ENCODE measurements around the gene XRCC2. TPM values are rescaled to one million over a fixed set of nuclear protein-coding genes. Genes with fewer than 3 reads are reported as not detected.

The XRCC2 gene
- total and polyA plus RNA-seq, 2 of the 4 experiments (the other 2 are of a cell fraction), result 2.2 to 3.6 TPM

- H2AK9ac ChIP-seq (replicated peaks; ENCODE audit: low read depth, low read length, poor library complexity), result no peak overlapping the region
- no peaks in the 10 kb centered on the region for H3K9me3 ChIP-seq (ENCODE audit: control insufficient read depth, insufficient read depth, low read length)
- no peaks in the 10 kb centered on the region for H4K20me1 ChIP-seq (ENCODE audit: insufficient read depth, low read length)
- TF ChIP-seq USF2 (IDR thresholded peaks at IDR 0.05; ENCODE audit: low read depth, low read length), result no peak
- TF ChIP-seq RAD21 (IDR thresholded peaks at IDR 0.05; ENCODE audit: low read length), result no peak
- no peak for TF ChIP-seq MXI1 (IDR thresholded peaks at IDR 0.05; ENCODE audit: borderline replicate concordance, low read depth, low read length)
- TF ChIP-seq CTCF (conservative IDR thresholded peaks at IDR 0.05; ENCODE audit: low read depth, low read length), result no peak
- no peak for TF ChIP-seq BHLHE40 (IDR thresholded peaks at IDR 0.05; ENCODE audit: low read depth, low read length)
- TF ChIP-seq RCOR1 (IDR thresholded peaks at IDR 0.05; ENCODE audit: insufficient replicate concordance, low read length), result no peak
- TF ChIP-seq MAFK (IDR thresholded peaks at IDR 0.05; ENCODE audit: low read depth, low read length), result no peak
- no peak for TF ChIP-seq ELK1 (IDR thresholded peaks at IDR 0.05; ENCODE audit: borderline replicate concordance, low read depth, low read length)
- H2AK5ac ChIP-seq (ENCODE audit: low read depth, low read length), result no peak overlapping the region
- no peak overlapping the region for H4K8ac ChIP-seq (ENCODE audit: low read depth in 2 of 2, low read length in 2 of 2)
- intact Hi-C loops (cut with micrococcal nuclease) (loop anchor here (10.0 kb wide), 1 partner anchor 235 kb away; the partner anchor contains the start of gene KMT2C), in situ Hi-C loops (cut with MboI; ENCODE audit: low sequenced_read_pairs) (loop anchor here (10.0 kb wide), 1 partner anchor 335 kb away; no protein-coding TSS in a partner anchor), dilution Hi-C loops (cut with HindIII; ENCODE audit: low sequenced_read_pairs, unreplicated experiment) (no loop called here)
- ChIA-PET POLR2A (ENCODE audit: unreplicated experiment) (no interaction called here), CTCF (no interaction called here)
- no peak overlapping the region for H3K4ac ChIP-seq (ENCODE audit: low read depth, low read length)
- 0 out of 2 replicates have a peak, but pooled peaks cover 1% of the 10 kb centered on the region for H3K36me3 ChIP-seq (ENCODE audit: control insufficient read depth, insufficient read depth, low read length)
- ATAC-seq (ENCODE audit: low read depth), result no peak
- no peak overlapping the region for H3K4me3 ChIP-seq (ENCODE audit: insufficient read depth, low read depth, low read length)
- no peaks in the 10 kb centered on the region for H3K9me1 ChIP-seq (ENCODE audit: insufficient read depth, low read length)
- no peak overlapping the region for H2AFZ ChIP-seq (replicated peaks; ENCODE audit: low read length, poor library complexity)
- no peak overlapping the region for H2BK120ac ChIP-seq (ENCODE audit: low read depth, low read length)
- no peak overlapping the region for H4K91ac ChIP-seq (ENCODE audit: insufficient read depth, low read depth, low read length)
- no peak overlapping the region for H2BK5ac ChIP-seq (ENCODE audit: low read depth, low read length, poor library complexity, severe bottlenecking)
- no peak overlapping the region for H3K14ac ChIP-seq (replicated peaks; ENCODE audit: low read depth, low read length)
- no TSS peak for BruUV-seq (replicated peaks)
- no peak overlapping the region for H4K5ac ChIP-seq (ENCODE audit: low read depth, low read length)
- H3K27ac ChIP-seq (ENCODE audit: insufficient read depth, low read length), result no peak overlapping the region
- no peak overlapping the region for H3K9ac ChIP-seq (ENCODE audit: low read depth, low read length)
- WGBS, 2 experiments (ENCODE audit: extremely low coverage in 2 of 2, insufficient read length in 1 of 2), result 100% methylated on average over 1 of the region's 4 CpGs; no CpG with 5 or more reads in 1 of the 2 experiments
- no peak for DNase-seq
- H3K79me1 ChIP-seq (ENCODE audit: low read depth in 1 of 2, low read length in 2 of 2), result peaks cover 12 to 14% of the 10 kb centered on the region in 2 experiments; a peak in 3 of 4 replicates
- H3K18ac ChIP-seq (ENCODE audit: low read depth, low read length), result no peak overlapping the region
- no peaks in the 10 kb centered on the region for H3K4me1 ChIP-seq (ENCODE audit: control insufficient read depth, insufficient read depth, low read length)
- no peak overlapping the region for H2BK15ac ChIP-seq (ENCODE audit: low read depth, low read length)
- no peaks in the 10 kb centered on the region for H3K27me3 ChIP-seq (ENCODE audit: control insufficient read depth, insufficient read depth, low read length)
- no peak overlapping the region for H3K23ac ChIP-seq (ENCODE audit: low read depth, low read length)
- no peak overlapping the region for H3K4me2 ChIP-seq (ENCODE audit: low read depth, low read length)
- no peak overlapping the region for H3K56ac ChIP-seq (ENCODE audit: extremely low read depth, insufficient read depth, low read length)
- no peak overlapping the region for H2BK20ac ChIP-seq (ENCODE audit: low read depth, low read length)
These were observed 6.2 kb downstream of the XRCC2 start for GRCh38 chr7:152669758-152670157.

All from IMR-90 (cell line).